Endothelial cell (in vitro differentiated cells): ENCODE data around the gene LDB3. TPM values are rescaled to one million over a fixed set of nuclear protein-coding genes. Genes with fewer than 3 reads are reported as not detected.

Experiments
- DNase-seq: peaks from one replicate; pipeline ENCODE4 v3.0.0; 2021; ENCODE audit warnings: low spot score
- H3K27ac Mint-ChIP-seq: one replicate; pipeline ENCODE4 v1.8.0; 2021; ENCODE audit warnings: mixed read lengths, inconsistent platforms; ENCODE audit not compliant: unreplicated experiment
- H3K27me3 Mint-ChIP-seq: one replicate; pipeline ENCODE4 v1.8.0; 2021; ENCODE audit warnings: mild to moderate bottlenecking, moderate library complexity, mixed read lengths, inconsistent platforms; ENCODE audit not compliant: unreplicated experiment
- H3K36me3 Mint-ChIP-seq: one replicate; pipeline ENCODE4 v1.8.0; 2021; ENCODE audit warnings: mild to moderate bottlenecking, low read depth, mixed read lengths, inconsistent platforms; ENCODE audit not compliant: unreplicated experiment
- H3K4me1 Mint-ChIP-seq: one replicate; pipeline ENCODE4 v1.8.0; 2021; ENCODE audit warnings: mild to moderate bottlenecking, mixed read lengths, inconsistent platforms; ENCODE audit not compliant: unreplicated experiment
- H3K4me3 Mint-ChIP-seq: one replicate; pipeline ENCODE4 v1.8.0; 2021; ENCODE audit warnings: mild to moderate bottlenecking, mixed read lengths, inconsistent platforms; ENCODE audit not compliant: unreplicated experiment
- H3K9me3 Mint-ChIP-seq: one replicate; pipeline ENCODE4 v1.8.0; 2021; ENCODE audit warnings: mixed read lengths, inconsistent platforms; ENCODE audit not compliant: unreplicated experiment
- total RNA-seq: library from RNA; stranded (reverse); fragmentation: NEBNext Ultra II Directional; extraction: Animal tissue kit (Norgen Biotek cat#: 25700); gene quantifications from one replicate; pipeline ENCODE4 v1.2.1, GENCODE V29; 2021; ENCODE audit not compliant: unreplicated experiment
- TF ChIP-seq, protein P1 (sequence below): fragments of 200-600 bp; sonication (generic); IDR thresholded peaks from one replicate; pipeline ENCODE4 v1.5.0; 2021; ENCODE audit warnings: antibody characterized with exemption; ENCODE audit not compliant: unreplicated experiment

The LDB3 gene
- total RNA-seq, 1 donor from 2014 or later, result 0.36 TPM

GRCh38 chr10:86678999-86679792 is 10.9 kb downstream of the LDB3 start:
- no peak overlapping the region for H3K4me3 Mint-ChIP-seq
- H3K36me3 Mint-ChIP-seq, result no peaks in the 10 kb centered on the region
- DNase-seq, result no peak
- no peak overlapping the region for H3K27ac Mint-ChIP-seq
- H3K9me3 Mint-ChIP-seq, result no peaks in the 10 kb centered on the region
- H3K27me3 Mint-ChIP-seq, result peaks cover 5% of the 10 kb centered on the region
- TF ChIP-seq, protein P1, sequence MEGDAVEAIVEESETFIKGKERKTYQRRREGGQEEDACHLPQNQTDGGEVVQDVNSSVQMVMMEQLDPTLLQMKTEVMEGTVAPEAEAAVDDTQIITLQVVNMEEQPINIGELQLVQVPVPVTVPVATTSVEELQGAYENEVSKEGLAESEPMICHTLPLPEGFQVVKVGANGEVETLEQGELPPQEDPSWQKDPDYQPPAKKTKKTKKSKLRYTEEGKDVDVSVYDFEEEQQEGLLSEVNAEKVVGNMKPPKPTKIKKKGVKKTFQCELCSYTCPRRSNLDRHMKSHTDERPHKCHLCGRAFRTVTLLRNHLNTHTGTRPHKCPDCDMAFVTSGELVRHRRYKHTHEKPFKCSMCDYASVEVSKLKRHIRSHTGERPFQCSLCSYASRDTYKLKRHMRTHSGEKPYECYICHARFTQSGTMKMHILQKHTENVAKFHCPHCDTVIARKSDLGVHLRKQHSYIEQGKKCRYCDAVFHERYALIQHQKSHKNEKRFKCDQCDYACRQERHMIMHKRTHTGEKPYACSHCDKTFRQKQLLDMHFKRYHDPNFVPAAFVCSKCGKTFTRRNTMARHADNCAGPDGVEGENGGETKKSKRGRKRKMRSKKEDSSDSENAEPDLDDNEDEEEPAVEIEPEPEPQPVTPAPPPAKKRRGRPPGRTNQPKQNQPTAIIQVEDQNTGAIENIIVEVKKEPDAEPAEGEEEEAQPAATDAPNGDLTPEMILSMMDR, result no peak
- H3K4me1 Mint-ChIP-seq, result peaks cover 3% of the 10 kb centered on the region

GRCh38 chr10:86681047-86681446 is 12.7 kb downstream of the LDB3 start:
- H3K4me1 Mint-ChIP-seq, result no peaks in the 10 kb centered on the region
- no peaks in the 10 kb centered on the region for H3K9me3 Mint-ChIP-seq

DNA sequence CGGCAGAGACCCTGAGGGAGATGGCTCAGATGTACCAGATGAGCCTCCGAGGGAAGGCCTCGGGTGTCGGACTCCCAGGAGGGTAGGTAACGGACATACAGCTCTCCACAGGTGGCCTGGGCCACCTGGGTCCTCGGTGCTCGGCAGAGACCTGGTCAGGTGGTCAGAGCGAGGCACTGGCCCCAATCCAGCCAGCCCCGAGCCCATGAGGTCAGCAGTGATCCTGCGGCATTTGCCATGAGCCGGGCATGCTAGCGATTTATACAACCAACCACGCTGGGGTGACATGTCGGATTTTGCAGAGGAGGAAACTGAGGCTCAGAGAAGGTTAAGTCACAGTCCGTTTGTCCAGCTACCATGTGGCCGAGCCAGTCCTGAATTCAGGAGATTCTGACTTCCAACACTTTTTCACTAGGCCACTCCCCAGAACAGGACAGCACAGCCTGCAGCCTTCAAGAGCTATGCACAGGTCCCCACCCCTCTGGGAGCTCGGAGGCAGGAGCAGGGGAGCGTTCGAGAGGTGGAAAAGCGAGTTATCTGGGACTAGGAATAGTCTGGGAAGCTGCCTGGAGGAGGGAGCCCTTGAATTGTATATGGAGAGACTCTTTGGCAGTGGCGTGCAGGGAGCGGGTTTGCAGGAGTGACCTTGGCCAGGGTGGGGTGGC is 13.5 kb downstream of the LDB3 start:
- H3K36me3 Mint-ChIP-seq, result no peaks in the 10 kb centered on the region
- no peak overlapping the region for H3K4me3 Mint-ChIP-seq
- no peak for DNase-seq
- H3K27me3 Mint-ChIP-seq, result peaks cover 8% of the 10 kb centered on the region
- TF ChIP-seq, protein P1, result no peak
- no peaks in the 10 kb centered on the region for H3K4me1 Mint-ChIP-seq
- H3K9me3 Mint-ChIP-seq, result no peaks in the 10 kb centered on the region
- no peak overlapping the region for H3K27ac Mint-ChIP-seq

More at GRCh38 chr10:86681047-86681446, 12.7 kb downstream of the LDB3 start:
- DNase-seq, result no peak
- TF ChIP-seq, protein P1, result no peak
- H3K36me3 Mint-ChIP-seq, result no peaks in the 10 kb centered on the region
- no peak overlapping the region for H3K4me3 Mint-ChIP-seq
- H3K27ac Mint-ChIP-seq, result no peak overlapping the region
- H3K27me3 Mint-ChIP-seq, result peaks cover 8% of the 10 kb centered on the region

DNA sequence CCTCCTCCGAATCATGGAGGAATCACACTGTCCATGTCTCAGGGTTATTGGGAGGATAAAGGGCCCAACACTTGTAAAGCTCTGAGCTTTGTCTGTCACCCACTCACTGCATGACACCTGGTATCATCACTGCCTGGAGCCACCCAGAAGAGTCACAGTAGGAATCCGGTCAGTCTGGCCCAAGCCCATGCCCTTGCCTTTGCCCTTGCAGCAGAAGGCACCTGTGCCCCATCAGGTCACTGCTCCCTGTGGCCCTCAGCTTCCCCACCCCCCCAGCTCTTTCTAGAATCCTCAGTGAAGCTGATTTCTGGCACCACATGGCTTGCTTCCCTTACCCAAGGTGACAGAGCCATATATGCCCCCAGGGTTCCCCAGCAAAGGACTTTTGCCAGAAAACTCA is 14.4 kb downstream of the LDB3 start:
- peaks cover 8% of the 10 kb centered on the region for H3K27me3 Mint-ChIP-seq
- H3K9me3 Mint-ChIP-seq, result no peaks in the 10 kb centered on the region
- H3K36me3 Mint-ChIP-seq, result no peaks in the 10 kb centered on the region
- DNase-seq, result no peak
- H3K4me1 Mint-ChIP-seq, result no peaks in the 10 kb centered on the region
- no peak overlapping the region for H3K27ac Mint-ChIP-seq
- H3K4me3 Mint-ChIP-seq, result no peak overlapping the region
- TF ChIP-seq, protein P1, result no peak
